ENCODE results near the gene SH3BP4.

Gene SH3BP4

DNA sequence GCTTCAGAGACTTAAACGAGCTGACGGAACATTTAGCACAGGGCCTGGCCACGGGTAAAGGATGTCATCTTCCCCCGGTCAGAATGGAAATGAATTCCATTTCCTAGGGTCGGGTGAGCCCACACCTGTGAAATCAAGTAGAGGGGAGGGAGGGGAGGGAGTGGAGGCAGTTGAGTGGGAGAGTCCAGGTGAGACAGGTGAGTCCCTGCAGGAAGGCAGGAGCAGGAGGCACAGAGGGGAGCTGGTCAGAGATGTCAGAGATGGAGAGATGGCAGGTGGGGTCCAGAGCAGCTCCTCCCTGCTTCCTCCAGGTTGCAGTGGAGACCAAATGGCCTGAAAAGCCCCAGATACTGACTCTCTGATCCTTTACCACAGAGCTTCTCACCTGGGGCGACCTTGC lies 55.2 kb downstream of the SH3BP4 start:
- DNase-seq (ENCODE audit: extremely low read depth, low read depth) = no peak
- TF ChIP-seq, protein P1, sequence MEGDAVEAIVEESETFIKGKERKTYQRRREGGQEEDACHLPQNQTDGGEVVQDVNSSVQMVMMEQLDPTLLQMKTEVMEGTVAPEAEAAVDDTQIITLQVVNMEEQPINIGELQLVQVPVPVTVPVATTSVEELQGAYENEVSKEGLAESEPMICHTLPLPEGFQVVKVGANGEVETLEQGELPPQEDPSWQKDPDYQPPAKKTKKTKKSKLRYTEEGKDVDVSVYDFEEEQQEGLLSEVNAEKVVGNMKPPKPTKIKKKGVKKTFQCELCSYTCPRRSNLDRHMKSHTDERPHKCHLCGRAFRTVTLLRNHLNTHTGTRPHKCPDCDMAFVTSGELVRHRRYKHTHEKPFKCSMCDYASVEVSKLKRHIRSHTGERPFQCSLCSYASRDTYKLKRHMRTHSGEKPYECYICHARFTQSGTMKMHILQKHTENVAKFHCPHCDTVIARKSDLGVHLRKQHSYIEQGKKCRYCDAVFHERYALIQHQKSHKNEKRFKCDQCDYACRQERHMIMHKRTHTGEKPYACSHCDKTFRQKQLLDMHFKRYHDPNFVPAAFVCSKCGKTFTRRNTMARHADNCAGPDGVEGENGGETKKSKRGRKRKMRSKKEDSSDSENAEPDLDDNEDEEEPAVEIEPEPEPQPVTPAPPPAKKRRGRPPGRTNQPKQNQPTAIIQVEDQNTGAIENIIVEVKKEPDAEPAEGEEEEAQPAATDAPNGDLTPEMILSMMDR (IDR thresholded peaks at IDR 0.05; ENCODE audit: low read depth, low read length) = no peak

DNA sequence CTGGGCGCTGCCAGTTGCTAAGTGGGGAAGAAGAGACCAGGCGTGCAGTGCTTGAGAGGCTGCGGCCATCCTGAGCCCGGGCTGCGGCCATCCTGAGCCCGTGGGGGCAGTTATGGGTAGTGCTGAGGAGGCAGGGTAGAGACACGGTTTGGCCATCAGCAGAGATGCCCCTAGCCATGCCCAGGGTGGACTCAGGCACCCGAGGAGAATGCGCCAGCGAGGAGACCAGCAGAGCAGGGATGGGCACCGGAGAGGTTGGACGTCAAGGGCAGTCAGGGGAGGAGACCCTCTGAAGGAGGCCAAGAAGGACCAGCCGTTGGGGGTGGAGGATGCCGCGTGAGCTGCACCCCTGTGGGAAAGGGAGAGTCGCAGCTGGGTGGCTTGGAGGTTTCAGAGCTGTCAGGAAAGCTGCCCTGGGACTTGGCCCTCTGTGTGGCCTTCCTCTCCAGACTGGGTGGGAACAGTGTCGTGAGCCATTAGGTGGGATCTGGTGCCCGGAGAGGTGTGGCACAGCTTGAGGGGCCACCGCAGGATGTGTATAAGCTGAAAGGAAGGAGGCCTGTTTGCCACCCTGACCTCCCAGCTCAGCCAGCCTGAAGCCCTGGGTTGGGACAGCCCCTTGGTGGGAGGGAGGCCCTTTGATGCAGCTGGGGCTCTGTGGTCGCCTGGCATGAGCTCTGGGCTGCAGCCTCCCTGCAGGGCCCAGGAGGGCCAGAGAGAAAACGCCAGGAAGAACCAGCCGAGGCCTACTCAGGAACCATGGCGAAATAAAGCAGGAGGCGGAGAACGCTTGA lies 56.0 kb downstream of the SH3BP4 start:
- DNase-seq (ENCODE audit: extremely low read depth, low read depth) = no peak
- TF ChIP-seq, protein P1 (IDR thresholded peaks at IDR 0.05; ENCODE audit: low read depth, low read length) = no peak

DNA sequence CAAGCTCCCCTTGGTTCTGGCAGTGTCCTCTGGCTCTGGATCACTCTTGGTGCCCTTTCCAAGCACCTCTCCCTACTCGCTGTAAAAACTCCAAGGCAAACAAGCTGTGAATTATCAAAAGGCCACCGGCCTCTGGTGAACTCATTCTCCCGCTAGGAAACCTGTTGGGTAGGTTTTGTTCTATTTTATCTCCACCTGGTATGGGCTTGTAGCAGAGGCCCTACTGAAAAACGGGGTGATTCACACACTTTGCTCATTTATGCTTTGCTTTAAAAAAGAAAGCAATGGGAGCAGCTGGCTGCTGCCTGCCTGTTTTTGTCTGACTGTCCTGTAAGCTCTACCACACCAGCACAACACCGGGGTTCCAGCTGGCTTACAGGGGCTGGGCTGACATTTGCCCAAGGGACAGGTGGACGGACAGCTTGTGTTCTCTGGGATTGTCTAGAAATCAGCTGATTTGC lies 56.8 kb downstream of the SH3BP4 start:
- TF ChIP-seq, protein P1 (IDR thresholded peaks at IDR 0.05; ENCODE audit: low read depth, low read length) = no peak
- no peak for DNase-seq (ENCODE audit: extremely low read depth, low read depth)

DNA sequence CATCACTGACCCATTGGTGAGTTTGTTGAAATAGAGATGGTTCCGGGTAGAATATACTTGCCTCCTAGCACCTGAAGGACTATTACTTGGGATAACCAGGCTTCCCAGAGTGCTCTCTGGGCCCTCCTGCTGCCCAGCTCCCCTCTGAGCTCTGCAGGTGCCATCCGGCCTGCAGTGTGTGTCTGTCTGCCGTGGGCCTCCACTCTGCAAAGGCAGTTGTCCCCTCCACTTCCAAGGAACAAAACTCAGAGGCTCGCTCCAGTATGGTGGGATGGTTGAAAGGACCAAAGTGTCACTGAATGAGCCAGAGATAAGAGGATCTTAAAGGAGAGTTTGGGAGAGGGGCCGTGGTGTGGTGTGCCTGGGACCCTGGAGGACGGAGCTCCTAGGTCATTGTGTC lies 57.3 kb downstream of the SH3BP4 start:
- no peak for DNase-seq (ENCODE audit: extremely low read depth, low read depth)
- TF ChIP-seq, protein P1 (IDR thresholded peaks at IDR 0.05; ENCODE audit: low read depth, low read length) = no peak

DNA sequence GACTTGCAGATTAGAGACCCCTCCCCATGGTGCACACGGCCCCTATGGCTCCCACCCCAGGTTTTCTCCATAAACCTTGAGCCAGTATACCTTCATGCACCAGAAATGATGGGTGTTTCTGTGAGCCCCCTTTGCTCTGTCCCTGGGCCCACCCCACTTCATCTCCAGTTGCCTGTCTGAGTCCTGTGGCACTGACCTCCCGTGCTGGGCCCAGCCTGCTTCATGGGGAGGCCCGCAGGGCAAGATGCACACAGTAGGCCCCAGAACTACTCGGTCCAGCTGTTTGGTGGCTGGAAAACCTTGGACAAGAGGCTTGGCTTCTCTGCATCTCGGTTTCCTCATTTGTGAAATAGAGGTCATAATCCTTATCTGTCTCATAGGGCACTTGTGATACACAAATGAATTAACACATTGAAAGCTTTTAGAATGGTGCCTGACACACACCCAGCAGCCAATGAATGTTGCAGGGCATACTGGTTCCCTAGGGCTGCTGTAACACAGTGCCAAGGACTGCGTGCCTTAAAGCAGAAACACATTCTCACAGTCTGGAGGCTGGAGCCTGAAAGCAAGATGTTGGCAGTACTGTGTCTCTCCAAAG lies 58.4 kb downstream of the SH3BP4 start:
- no peak for DNase-seq (ENCODE audit: extremely low read depth, low read depth)
- TF ChIP-seq, protein P1 (IDR thresholded peaks at IDR 0.05; ENCODE audit: low read depth, low read length) = no peak

DNA sequence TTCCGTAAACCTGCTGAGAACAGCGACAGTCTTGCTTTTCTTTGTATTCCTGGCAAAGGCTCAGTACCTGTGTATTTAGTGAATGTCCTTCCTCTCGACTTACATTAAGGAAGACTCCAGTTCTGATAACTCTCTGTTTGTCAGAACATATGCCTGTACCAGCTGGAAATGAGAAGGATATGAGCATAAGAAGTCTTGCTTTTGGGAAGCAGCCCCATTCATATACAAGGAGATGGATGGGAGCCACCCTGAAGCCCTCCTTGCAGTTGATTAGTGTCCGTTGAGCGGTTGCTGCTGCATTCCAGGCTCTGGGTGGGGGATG lies 59.8 kb downstream of the SH3BP4 start:
- TF ChIP-seq, protein P1 (IDR thresholded peaks at IDR 0.05; ENCODE audit: low read depth, low read length) = no peak
- DNase-seq (ENCODE audit: extremely low read depth, low read depth) = no peak

DNA sequence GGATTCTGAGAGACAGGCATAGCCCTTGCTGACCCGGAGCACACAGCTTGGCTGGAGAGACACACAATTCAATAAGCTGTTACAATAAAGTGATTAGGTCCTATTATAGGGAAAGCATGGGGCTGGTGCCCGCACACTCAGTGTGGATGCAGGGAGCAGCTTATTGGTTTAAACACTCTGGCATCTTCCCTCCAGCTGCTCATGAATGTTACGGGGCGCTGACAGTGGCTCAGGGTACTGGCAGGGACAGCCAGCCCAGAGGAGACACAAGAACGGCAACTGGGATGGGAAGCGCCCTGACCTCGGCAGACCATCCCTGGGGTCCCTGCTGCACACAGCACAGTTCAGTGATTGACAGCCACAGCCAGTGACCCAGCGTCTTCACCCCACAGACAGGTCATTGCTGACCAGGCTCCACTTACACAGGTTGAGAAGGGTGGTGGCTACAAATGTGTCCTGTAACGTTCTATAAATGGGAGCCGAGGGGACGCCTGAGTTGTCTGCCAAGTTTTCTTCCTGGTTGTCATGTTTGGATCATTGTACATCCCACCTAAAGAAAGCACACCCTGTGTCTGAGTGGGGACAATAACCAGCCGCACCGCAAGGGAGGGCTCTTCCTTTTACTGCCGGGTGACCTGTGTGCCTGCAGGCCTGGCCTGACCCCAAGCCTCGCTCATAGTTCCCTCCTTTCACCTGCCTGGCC lies 60.3 kb downstream of the SH3BP4 start:
- DNase-seq (ENCODE audit: extremely low read depth, low read depth) = no peak
- TF ChIP-seq, protein P1 (IDR thresholded peaks at IDR 0.05; ENCODE audit: low read depth, low read length) = no peak
